Measurements from ENCODE around the gene JARID2.
A peak's percentile ranks its signal among the peaks of the same experiment; 100 is the strongest.

JARID2 gene

GRCh38 chr6:15324427-15324985 is 78.6 kb downstream of the JARID2 start:
- H3K9me3 ChIP-seq (ENCODE audit: low read depth, low read length): no peaks in the 10 kb centered on the region
- DNase-seq (ENCODE audit: low read depth, low spot score): no peak
- peaks cover 9% of the 10 kb centered on the region for H3K36me3 ChIP-seq (ENCODE audit: insufficient read depth, low read length)
- H3K27ac ChIP-seq: no peak overlapping the region
- H3K4me3 ChIP-seq: no peak overlapping the region
- H3K9ac ChIP-seq (ENCODE audit: insufficient read length): no peak overlapping the region
- TF ChIP-seq POLR2AphosphoS5 (IDR thresholded peaks at IDR 0.05; ENCODE audit: borderline replicate concordance, low read depth, low read length) (no peak), EZH2 (IDR thresholded peaks at IDR 0.05) (no peak), FOXP2 (optimal IDR thresholded peaks at IDR 0.05; ENCODE audit: control extremely low read depth, extremely low read length, insufficient read depth) (no peak)

GRCh38 chr6:15325540-15325955 is 79.7 kb downstream of the JARID2 start:
- H3K9ac ChIP-seq (ENCODE audit: insufficient read length): no peak overlapping the region
- no peaks in the 10 kb centered on the region for H3K9me3 ChIP-seq (ENCODE audit: low read depth, low read length)
- peak overlapping the region; percentile 52; the same call in 1 of the 2 replicates for H3K27ac ChIP-seq
- DNase-seq (ENCODE audit: low read depth, low spot score): no peak
- peaks cover 9% of the 10 kb centered on the region for H3K36me3 ChIP-seq (ENCODE audit: insufficient read depth, low read length)
- H3K4me3 ChIP-seq: no peak overlapping the region
- TF ChIP-seq POLR2AphosphoS5 (IDR thresholded peaks at IDR 0.05; ENCODE audit: borderline replicate concordance, low read depth, low read length) (no peak), EZH2 (IDR thresholded peaks at IDR 0.05) (no peak), FOXP2 (optimal IDR thresholded peaks at IDR 0.05; ENCODE audit: control extremely low read depth, extremely low read length, insufficient read depth) (no peak)

GRCh38 chr6:15326067-15326614 is 80.3 kb downstream of the JARID2 start:
- no peak overlapping the region for H3K4me3 ChIP-seq
- no peak for DNase-seq (ENCODE audit: low read depth, low spot score)
- H3K9me3 ChIP-seq (ENCODE audit: low read depth, low read length): no peaks in the 10 kb centered on the region
- no peak overlapping the region for H3K9ac ChIP-seq (ENCODE audit: insufficient read length)
- no peak for TF ChIP-seq FOXP2 (optimal IDR thresholded peaks at IDR 0.05; ENCODE audit: control extremely low read depth, extremely low read length, insufficient read depth)
- TF ChIP-seq EZH2 (IDR thresholded peaks at IDR 0.05): no peak
- TF ChIP-seq POLR2AphosphoS5 (IDR thresholded peaks at IDR 0.05; ENCODE audit: borderline replicate concordance, low read depth, low read length): no peak
- H3K27ac ChIP-seq: no peak overlapping the region
- peaks cover 9% of the 10 kb centered on the region for H3K36me3 ChIP-seq (ENCODE audit: insufficient read depth, low read length)

GRCh38 chr6:15327271-15327670 is 81.4 kb downstream of the JARID2 start:
- Histone ChIP-seq H3K36me3 (ENCODE audit: insufficient read depth, low read length) (peaks cover 9% of the 10 kb centered on the region), H3K4me3 (no peak overlapping the region), H3K9ac (ENCODE audit: insufficient read length) (no peak overlapping the region), H3K27ac (no peak overlapping the region), H3K9me3 (ENCODE audit: low read depth, low read length) (no peaks in the 10 kb centered on the region)
- no peak for DNase-seq (ENCODE audit: low read depth, low spot score)
- TF ChIP-seq POLR2AphosphoS5 (IDR thresholded peaks at IDR 0.05; ENCODE audit: borderline replicate concordance, low read depth, low read length) (no peak), FOXP2 (optimal IDR thresholded peaks at IDR 0.05; ENCODE audit: control extremely low read depth, extremely low read length, insufficient read depth) (no peak), EZH2 (IDR thresholded peaks at IDR 0.05) (no peak)

GRCh38 chr6:15329197-15329671 is 83.4 kb downstream of the JARID2 start:
- Histone ChIP-seq H3K27ac (no peak overlapping the region), H3K9me3 (ENCODE audit: low read depth, low read length) (no peaks in the 10 kb centered on the region), H3K9ac (ENCODE audit: insufficient read length) (no peak overlapping the region), H3K4me3 (peak overlapping the region; percentile 2; the same call in 1 of the 2 replicates), H3K36me3 (ENCODE audit: insufficient read depth, low read length) (peaks cover 3% of the 10 kb centered on the region; the same call in 1 of the 2 replicates)
- DNase-seq (ENCODE audit: low read depth, low spot score): no peak
- no peak for TF ChIP-seq FOXP2 (optimal IDR thresholded peaks at IDR 0.05; ENCODE audit: control extremely low read depth, extremely low read length, insufficient read depth)
- no peak for TF ChIP-seq POLR2AphosphoS5 (IDR thresholded peaks at IDR 0.05; ENCODE audit: borderline replicate concordance, low read depth, low read length)
- TF ChIP-seq EZH2 (IDR thresholded peaks at IDR 0.05): no peak

- Histone ChIP-seq H3K36me3 (ENCODE audit: insufficient read depth, low read length) (no peaks in the 10 kb centered on the region), H3K27ac (no peak overlapping the region), H3K9me3 (ENCODE audit: low read depth, low read length) (no peaks in the 10 kb centered on the region), H3K4me3 (no peak overlapping the region), H3K9ac (ENCODE audit: insufficient read length) (no peak overlapping the region)
- TF ChIP-seq FOXP2 (optimal IDR thresholded peaks at IDR 0.05; ENCODE audit: control extremely low read depth, extremely low read length, insufficient read depth) (no peak), EZH2 (IDR thresholded peaks at IDR 0.05) (no peak), POLR2AphosphoS5 (IDR thresholded peaks at IDR 0.05; ENCODE audit: borderline replicate concordance, low read depth, low read length) (no peak)
- DNase-seq (ENCODE audit: low read depth, low spot score): no peak
These were observed 84.5 kb downstream of the JARID2 start for GRCh38 chr6:15330174-15330944.

- TF ChIP-seq FOXP2 (optimal IDR thresholded peaks at IDR 0.05; ENCODE audit: control extremely low read depth, extremely low read length, insufficient read depth) (no peak), POLR2AphosphoS5 (IDR thresholded peaks at IDR 0.05; ENCODE audit: borderline replicate concordance, low read depth, low read length) (no peak), EZH2 (IDR thresholded peaks at IDR 0.05) (no peak)
- H3K9ac ChIP-seq (ENCODE audit: insufficient read length): no peak overlapping the region
- no peaks in the 10 kb centered on the region for H3K36me3 ChIP-seq (ENCODE audit: insufficient read depth, low read length)
- no peak for DNase-seq (ENCODE audit: low read depth, low spot score)
- H3K27ac ChIP-seq: no peak overlapping the region
- H3K4me3 ChIP-seq: no peak overlapping the region
- H3K9me3 ChIP-seq (ENCODE audit: low read depth, low read length): no peaks in the 10 kb centered on the region
These were observed 85.3 kb downstream of the JARID2 start for GRCh38 chr6:15331143-15331542.

- no peak overlapping the region for H3K4me3 ChIP-seq
- no peak overlapping the region for H3K27ac ChIP-seq
- H3K9ac ChIP-seq (ENCODE audit: insufficient read length): no peak overlapping the region
- no peaks in the 10 kb centered on the region for H3K36me3 ChIP-seq (ENCODE audit: insufficient read depth, low read length)
- H3K9me3 ChIP-seq (ENCODE audit: low read depth, low read length): no peaks in the 10 kb centered on the region
- TF ChIP-seq FOXP2 (optimal IDR thresholded peaks at IDR 0.05; ENCODE audit: control extremely low read depth, extremely low read length, insufficient read depth) (no peak), EZH2 (IDR thresholded peaks at IDR 0.05) (no peak), POLR2AphosphoS5 (IDR thresholded peaks at IDR 0.05; ENCODE audit: borderline replicate concordance, low read depth, low read length) (no peak)
- no peak for DNase-seq (ENCODE audit: low read depth, low spot score)
These were observed 85.9 kb downstream of the JARID2 start for GRCh38 chr6:15331629-15332251.
